NK-92 (cell line): ENCODE results near the gene HAUS3.
A peak's percentile ranks its signal among the peaks of the same experiment; 100 is the strongest.

ENCODE experiments used
- DNase-seq: peaks from one replicate; lab custom pipeline; 2025; ENCODE audit not compliant: unreplicated experiment; lab: John Stamatoyannopoulos, UW

HAUS3 gene, protein sequence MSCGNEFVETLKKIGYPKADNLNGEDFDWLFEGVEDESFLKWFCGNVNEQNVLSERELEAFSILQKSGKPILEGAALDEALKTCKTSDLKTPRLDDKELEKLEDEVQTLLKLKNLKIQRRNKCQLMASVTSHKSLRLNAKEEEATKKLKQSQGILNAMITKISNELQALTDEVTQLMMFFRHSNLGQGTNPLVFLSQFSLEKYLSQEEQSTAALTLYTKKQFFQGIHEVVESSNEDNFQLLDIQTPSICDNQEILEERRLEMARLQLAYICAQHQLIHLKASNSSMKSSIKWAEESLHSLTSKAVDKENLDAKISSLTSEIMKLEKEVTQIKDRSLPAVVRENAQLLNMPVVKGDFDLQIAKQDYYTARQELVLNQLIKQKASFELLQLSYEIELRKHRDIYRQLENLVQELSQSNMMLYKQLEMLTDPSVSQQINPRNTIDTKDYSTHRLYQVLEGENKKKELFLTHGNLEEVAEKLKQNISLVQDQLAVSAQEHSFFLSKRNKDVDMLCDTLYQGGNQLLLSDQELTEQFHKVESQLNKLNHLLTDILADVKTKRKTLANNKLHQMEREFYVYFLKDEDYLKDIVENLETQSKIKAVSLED

DNA sequence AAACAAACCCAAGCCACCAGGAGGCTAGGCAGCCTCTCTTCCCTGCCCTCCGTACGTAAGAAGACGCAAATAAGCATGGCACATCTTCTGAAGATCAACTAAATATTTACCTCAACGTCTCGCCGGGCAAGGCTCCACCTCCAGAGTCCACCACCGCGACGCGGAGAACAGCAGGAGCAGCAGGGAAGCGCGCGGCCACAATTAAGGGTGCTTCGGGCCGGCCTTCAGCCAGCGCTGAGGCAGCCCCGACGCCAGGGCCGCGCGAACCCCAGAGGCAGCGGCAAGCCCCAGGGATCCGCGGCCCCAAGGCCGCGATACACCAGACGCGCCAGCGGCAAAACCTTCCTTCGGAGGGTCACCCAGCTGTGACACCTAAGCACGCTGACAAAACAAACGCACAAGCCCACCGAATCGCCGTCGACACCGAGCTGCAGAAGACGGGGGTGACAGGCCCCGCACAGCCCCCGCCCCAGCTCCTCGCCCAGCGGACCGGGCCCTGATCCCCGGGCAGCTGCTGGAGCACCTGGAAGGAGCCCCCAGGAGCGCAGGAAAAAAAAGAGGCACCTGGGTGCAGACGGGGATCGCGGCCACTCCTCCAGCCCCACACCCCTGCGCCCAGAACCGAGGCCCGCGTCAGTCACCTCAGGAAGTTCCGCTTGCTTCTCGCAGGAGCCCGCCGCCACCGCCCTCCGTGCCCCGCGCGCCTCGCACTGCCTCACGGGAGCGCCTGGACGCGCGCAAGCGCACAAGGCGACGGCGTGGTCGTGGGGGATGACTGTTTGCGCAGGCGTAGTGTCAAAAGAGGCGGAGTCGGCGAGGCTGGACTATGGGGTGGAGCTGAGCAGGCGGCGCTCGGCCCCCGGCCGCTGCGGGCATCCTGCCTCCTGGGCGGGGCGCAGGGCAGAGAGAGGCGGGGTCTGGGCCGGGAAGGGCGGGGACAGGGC lies at the start of gene HAUS3, which contains the start of gene POLN:
TSS of gene HAUS3 (minus strand) at position 712 of the 944 bp plus-strand sequence. CDS start 1,175 bp downstream, outside the sequence.
TSS of gene POLN (minus strand) at position 712 of the 944 bp plus-strand sequence. CDS start 12,890 bp downstream, outside the sequence.
- peak; percentile 90 for DNase-seq

DNA sequence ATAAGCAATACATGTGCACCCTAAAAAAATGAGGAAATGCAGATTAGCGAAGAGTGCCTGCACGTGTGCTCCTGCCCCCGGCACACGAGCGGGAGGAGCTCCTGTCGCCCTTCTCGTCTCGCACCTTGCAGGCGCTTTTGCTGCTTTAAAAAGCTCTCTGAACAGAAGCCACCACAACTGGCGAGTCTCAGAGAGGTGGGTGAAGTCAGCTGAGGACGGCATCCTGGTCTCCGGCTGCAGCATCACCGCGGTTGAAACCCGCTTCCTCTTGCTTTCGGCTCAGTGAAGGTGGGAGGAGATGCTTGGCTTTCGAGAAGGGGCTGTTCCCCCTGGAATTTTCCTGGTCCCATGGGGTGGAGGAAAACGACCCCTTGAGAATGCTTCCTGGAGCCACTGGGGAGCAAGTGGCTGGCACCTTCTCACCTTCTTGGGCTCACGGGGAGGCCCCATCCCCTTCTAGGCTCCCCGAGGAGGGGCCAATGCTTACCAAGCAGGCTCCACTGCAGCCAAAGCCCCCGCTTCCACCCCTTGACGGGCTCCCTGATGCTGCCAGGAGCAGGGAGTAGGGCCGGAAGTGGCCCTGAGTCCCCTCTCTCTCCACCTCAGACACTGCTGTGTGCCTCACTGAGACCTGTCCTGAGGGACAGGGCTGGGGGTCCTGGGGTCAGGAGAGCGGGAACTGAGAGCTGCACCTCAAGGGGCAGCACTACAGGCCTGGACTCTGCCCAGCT lies 49.2 kb upstream of the HAUS3 start:
- peak; percentile 19 for DNase-seq

DNA sequence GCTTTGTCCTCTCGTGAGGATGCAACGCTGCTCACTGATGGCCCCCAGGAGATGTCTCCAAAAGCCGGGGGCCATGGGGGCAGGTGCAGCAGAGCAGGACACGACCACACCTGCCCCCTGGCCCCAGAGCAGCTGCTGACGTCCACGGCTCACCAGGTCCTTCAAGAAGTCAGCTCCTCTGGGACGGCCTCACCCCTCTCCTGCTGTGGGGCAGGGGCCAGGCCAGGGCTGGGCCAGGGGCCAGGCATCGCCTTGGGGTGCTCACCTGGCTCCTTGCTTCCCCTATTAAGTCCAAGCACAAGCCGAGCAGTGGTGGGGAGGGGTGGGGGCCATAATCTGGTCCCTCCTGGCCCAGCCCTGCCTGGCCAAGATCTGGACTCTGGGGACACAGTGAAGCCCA lies 48.6 kb upstream of the HAUS3 start:
- no peak for DNase-seq

DNA sequence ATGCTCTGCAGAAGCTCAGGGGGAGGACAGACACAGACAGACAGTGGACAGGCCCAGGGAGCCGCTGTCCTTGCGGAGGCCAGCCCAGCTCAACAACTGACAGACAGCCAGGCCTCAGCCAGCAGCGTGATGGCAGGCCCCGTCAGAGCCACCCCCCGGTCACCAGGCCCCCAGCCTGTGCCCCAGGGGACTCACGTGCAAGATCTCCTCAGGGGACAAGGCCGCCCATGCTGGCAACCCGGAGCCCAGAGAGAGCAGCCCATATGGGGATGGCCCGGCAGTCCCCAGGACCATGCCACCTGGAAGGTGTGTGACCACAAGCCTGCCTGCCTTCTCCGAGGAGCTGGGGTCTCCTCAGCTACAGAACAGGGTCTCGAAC lies 48.0 kb upstream of the HAUS3 start:
- no peak for DNase-seq

DNA sequence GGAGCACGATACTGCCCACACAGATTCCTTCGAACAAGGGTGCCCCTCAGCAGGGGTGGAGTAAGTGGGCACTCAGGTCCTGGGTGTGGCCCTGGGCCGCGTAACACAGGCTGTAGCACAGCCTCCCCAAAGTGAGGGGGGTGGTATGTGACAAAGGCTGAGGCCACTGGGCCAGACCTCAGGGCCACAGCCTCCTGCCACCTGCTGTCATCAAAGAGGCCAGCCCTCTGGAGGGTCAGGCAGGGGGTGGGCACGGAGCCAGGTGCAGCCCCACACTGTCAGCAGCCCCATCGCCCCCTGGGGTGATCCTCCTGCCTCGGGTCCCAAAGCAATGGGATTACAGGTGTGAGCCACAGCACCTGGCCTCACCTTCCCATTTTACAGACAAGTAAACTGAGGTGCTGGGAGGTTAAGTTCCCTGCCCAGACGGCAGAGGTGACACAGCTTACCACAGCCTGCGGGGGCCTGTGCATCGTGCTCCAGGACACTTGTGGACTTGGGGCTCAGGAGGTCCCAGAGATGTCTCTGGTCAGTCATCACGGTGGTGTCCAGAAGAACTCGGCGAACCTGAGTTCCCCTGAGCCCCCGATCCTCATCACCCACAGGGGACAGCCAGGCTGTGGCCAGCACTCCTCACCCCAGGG lies 47.5 kb upstream of the HAUS3 start:
- DNase-seq = no peak

DNA sequence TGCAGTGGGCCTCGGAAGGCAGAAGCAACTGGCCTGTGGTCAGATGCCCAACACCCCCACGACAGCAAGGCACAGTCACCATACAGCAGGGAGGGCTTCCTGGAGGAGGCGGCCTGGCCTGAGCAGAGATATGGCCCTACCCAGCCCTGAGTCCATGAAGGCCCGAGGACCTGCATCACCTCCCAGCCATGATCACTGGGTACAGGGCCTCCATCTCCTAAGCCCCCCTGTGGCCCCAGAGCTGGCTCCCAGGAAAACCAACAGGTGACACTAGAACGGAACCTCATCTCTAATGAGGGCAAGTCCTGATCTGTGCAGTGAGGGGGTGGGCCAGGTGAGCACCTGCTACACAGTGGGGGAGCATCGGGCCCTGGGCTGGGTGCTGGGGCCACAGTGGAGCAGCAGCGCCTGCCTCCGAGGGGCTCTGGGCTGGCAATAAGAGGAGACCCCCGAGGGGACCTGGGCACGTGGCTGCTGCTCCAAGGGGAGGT lies 46.2 kb upstream of the HAUS3 start:
- no peak for DNase-seq

DNA sequence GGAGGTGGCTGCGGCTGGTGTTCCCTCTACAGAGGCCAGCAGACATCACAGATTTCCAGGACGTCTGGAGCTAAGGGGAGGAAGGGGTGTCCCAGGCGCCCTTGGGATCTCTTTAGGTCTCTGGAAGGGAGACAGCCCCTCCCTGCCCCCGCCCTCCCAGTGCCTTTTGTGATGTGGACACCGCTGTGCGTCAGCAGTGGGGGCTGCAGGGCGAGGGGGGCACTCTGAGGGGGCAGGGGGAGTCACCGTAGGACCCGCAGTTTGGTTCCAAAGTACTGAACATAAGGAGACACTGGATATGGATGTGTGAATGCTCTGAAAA lies 45.6 kb upstream of the HAUS3 start:
- DNase-seq = no peak

DNA sequence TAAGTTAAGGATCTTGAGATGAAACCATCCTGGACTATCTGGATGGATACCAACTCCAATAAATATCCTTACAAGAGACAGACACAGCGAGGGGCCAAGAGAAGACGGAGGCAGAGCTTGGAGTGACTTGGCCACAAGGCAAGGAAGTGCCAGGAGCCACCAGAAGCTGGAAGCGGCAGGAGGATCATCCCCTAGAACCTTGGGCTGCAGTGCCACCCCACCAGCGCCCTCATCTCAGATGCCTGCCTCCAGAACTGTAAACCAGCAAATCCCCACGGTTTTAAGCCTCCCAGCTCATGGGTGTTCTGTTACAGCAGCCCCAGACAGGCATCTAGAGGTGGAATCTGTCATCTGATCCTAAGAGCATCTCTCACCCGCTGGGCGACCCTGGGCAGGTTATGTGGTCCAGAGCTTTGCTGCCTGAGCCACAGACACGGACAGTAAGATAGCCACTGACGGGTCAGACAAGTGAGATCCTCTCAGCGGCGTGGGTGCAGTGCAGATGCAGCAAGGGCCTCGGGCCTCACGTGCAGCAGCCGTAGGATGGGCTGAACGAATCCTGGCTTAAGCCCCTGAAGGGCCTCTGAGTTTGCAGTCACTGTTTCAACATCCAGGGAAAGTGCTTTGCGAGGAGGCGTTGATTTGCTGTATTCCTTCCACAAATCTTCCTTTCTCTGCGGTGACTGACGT lies 45.1 kb upstream of the HAUS3 start:
- DNase-seq = no peak

DNA sequence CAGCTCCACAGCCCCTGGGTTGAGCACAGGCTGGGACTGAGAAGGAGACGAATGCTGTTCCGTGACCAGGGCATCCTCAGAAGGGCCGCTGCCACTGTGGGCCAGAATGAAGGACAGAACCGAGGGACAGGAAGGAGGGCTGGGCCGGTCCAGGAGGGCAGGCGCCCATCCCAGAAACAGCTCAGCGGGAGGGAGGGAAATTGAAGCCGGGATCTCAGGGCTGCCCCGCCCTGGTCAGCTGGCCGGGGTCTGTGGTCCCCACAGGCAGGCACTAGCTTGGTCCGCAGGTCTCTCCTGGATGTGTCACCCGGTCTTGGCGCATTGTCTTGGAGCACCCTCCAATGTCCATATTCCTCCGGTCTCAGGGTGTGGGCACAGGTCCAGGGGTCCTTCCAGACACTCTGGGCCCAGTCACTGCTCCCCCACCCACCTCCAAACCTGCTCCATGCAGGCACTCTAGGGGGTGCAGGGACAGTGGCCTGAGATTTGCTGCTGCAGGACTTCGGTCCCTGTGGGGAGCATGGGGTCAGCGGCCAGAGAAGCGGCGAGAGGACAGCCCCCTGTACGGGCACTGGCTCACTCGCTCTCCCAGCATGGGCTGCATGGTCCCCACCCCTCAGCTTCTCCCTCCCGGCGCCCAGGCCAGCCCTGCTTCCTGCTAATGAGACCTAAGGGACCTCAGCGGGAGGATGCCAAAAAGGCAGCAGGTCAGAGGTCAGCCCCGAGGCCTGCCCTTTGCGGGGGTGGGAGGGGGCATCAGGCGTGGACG lies 43.9 kb upstream of the HAUS3 start:
- no peak for DNase-seq

DNA sequence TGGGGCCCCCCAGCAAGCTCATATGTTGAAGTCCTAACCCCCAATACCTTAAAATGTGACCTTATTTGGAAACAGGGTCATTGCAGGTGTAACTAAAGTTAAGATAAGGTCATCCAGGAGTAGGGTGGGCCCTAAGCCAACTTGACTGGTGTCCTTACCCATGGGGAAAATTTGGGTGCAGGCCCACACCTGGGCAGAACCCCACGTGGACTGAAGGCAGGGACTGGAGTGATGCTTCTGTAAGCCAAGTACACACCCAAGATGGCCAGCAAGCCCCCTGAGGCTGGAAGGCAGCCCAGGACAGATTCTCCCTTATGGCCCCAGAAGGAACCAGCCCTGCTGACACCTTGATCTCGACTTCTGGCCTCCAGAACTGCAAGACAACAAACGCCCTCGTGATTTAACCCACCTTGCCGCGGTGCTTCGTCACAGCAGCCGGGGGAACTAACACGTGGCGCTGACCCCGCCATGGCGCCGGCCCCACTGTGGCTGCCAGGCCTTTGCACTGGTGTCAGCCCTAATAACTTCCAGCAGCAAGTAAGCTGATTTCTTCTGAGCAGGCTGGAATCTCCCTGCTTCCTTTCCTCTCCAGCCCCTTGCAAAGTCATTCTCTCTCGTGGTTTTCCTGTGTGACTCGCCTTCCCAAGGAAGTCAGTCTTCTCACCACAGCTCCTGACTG lies 43.2 kb upstream of the HAUS3 start:
- DNase-seq = no peak

DNA sequence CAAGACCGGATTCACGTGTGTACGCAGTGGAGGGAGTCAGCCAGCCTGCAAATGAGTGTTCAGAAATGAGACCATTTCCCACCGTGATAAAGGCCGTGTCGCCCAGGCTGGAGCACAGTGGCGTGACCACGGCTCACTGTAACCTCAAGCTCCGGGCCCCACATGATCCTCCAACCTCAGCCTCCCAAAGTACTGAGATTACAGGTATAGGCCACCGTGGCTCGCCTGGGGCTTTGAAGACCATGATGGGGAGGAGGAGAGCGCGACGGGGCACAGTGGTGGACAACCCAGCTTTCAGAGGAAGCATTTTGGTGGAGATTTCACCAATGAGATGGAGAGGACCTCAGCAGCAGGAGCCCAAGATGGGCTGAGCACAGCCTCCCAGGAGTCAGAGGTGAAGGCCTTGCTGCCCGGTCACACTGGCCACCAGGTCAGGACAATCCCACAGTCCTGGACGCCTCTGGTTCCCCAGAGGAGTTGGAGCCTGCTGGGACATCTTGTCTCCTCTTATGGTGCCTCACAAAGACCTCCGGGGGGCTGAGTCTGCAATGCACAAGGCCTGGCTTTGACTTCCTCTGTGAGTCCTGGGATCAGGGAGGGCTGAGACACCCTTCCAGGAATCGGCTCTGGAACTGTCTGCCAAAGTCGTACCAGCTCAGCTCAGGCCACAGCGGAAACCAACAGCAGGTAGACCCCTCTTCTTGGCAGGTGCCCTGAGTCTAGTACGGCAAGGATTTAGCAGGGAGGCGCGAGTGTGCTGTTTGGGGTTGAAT lies 42.4 kb upstream of the HAUS3 start:
- DNase-seq = no peak

DNA sequence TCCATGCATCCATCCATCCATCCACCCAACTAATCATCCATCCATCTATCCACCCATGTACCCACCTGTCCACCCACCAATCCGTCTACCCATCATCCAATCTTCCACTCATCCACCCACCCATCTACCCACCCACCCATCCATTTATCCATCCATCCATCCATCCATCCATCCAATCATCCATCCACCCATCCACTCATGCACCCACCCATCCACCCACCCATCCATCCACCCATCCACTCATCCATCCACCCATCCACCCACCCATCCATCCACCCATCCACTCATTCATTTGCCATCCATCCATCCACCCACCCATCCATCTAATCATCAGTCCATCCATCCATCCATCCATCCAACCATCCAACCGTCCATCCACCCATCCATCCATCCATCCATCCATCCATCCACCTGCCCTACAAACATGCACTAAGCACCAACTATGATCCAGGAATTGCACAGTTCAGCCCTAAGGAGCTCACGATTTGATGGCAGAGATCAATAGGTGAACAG lies 41.3 kb upstream of the HAUS3 start:
- DNase-seq = no peak

DNA sequence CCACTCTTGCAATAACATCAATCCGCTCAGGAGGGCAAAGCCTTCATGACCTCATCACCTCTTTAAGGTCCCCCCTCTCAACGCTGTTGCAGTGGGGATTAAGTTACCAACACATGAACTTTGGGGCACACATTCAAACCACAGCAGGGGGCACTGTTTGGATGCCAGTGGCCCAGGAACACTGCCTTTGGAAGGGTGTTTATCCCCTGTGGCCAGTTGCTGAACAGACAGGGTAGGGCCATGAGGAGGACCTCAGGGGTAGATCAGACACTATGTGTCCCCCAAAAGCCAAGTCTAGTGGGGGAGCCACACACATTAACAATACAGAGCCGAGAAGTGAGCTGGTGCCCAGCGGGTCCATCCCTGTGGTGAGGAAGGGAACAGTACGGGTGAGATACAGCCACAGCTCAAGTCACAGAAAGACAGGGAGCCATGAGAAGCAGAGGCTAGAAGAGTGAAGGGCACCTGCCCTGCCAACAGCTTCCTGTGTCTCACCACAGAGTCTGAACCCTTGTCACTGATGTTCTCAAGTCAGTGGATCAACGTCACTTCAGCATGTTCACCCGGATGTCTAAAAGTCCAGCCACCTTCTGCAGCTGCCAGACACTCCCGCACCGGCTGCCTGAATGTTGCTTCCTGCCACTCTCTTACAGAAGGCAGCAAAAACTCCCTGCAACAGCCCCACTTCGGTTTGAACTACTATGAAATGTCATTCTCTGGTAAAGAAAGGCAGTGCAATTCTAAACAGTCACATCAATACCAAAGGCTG lies 39.8 kb upstream of the HAUS3 start:
- DNase-seq = no peak

DNA sequence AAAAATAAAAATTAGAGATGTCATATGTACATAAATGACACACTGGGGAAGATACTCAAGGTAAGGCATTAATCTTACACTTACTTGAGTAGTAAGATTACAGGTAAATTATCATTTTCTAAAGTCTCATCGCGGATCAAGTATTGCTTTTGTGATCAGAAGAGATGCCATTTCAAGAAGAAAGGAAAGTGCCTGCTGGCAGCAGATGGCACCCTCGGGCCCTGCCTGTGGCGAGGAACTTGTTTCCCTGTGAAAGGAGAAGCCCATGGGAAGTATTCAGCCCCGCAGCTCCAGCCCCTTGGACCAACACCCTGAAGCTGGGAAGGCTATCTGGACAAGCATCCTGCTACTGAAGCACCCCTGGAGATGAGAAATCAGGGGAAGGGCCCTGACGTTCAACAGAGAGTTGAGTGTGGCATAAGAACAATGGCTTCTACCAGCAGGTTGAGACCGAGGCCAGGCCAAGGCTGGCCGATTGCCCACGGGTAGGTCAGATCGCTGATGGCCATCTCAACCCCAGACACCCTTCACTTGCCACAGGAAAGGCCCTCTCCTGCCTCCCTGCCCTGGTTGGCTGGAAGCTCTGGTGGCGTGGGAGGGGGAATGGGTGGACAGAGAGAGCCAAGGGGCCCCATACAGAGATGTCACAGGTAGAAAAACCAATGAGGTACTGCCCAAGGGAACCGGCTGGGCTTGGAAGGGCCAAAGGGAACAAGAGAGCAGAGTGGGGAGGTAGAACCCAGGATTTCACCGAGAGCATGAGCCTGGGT lies 38.8 kb upstream of the HAUS3 start:
- no peak for DNase-seq

DNA sequence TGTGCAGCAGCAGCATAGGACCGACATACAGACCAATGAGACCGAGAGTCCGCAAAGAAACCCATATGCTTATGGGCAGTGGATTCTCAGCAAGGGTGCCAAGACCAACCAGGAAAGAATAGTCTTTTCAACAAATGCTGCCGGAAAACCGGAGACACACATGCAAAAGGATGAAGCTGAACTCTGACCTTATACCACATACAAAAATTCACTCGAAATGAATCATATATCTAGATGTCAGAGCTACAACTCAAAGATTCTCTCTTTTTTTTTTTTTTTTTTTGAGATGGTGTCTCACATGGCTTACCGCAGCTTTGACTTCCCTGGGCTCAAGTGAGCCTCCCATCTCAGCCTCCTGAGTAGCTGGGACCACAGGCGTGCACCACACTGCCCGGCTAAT lies 36.0 kb upstream of the HAUS3 start:
- DNase-seq = no peak
